NCI-H2029 (cell line): ENCODE measurements around the gene TAF8.
"Not testable (repeated sequence)": the region's sequence is repeated elsewhere in the genome, so short reads cannot be mapped to it uniquely, and the experiment has no call there.

Experiments used
- DNase-seq: peaks from one replicate; lab custom pipeline; 2025; lab: John Stamatoyannopoulos, UW

TAF8 gene, protein sequence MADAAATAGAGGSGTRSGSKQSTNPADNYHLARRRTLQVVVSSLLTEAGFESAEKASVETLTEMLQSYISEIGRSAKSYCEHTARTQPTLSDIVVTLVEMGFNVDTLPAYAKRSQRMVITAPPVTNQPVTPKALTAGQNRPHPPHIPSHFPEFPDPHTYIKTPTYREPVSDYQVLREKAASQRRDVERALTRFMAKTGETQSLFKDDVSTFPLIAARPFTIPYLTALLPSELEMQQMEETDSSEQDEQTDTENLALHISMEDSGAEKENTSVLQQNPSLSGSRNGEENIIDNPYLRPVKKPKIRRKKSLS

DNA sequence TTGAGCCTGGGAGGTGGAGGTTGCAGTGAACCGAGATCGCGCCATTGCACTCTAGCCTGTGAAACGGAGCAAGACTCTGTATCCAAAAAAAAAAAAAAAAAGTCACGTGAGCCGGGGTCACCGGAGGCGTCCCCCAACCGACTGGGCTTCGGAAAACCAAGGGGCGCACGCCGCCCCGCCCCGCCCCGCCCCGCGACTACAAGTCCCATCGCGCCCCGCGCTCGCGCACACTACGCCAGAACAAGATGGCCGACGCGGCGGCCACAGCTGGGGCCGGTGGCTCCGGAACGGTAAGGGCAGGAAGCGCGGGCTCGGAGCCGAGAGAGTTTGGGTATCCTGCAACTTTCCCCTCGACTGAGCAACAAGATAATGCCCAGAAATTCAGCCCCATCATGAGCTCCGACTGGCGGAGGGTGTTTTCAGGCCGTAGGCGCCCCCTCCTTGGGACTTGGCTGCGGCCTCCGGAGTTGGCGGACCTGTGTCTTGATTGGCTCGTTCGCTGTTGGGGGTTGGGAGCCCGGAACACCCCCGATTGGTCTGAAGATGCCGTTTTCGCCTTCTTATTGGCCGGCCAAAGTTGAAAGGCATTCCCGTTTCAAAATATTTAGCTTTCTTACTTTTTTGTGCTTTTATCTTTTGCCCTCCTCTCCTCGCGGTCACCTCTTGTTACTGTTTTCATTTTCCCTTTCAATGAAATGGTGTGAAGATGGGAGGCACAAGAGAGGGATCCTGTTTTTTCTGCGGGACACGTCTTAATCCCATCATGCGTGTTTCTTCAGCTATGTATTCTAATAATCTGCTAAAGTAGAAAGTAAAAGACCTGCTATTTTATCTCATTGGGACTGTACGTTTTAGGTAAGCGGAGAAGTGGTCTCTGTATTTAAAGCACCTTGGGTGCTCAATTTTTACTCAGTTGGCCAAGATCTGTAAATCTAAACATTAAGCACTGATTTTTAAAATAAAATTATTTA is at the start of gene TAF8:
TAF8 (plus strand) TSS at position 228 of the 971 bp plus-strand sequence; CDS start at position 246, 18 bp downstream.
- DNase-seq: peak; percentile 85

DNA sequence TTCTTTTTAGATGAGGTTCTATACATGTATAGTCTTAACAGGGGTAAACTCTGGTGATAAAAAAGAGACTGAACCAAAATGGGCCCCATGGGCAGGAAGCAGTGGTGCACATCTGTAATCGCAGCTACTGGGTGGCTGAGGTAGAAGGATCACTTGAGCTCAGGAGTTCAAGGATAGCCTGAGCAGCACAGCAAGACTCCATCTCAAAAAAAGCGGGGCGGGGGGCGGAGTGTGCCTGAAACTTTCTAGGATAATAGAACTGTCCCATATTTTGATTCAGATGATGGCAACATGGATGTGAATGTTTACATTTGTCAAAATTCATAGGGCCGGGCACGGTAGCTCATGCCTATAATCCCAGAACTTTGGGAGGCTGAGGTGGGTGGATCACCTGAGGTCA is 48.8 kb upstream of the TAF8 start:
- no peak for DNase-seq

DNA sequence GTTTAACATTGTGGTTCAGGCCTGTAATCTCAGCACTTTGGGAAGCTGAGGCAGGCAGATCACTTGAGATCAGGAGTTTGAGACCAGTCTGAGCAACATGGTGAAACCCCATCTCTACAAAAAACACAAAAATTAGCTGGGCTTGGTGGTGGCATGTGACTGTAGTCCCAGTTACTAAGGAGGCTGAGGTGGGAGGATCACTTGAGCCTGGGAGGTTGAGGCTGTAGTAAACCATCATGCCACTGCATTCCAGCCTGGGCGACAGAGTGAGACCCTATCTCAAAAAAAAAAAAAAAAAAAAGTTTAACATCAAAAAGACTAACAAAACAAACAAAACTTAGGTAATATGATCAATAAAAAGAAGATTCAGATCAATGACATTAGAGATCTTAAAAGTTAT is 46.7 kb upstream of the TAF8 start:
- DNase-seq: not testable (repeated sequence)

DNA sequence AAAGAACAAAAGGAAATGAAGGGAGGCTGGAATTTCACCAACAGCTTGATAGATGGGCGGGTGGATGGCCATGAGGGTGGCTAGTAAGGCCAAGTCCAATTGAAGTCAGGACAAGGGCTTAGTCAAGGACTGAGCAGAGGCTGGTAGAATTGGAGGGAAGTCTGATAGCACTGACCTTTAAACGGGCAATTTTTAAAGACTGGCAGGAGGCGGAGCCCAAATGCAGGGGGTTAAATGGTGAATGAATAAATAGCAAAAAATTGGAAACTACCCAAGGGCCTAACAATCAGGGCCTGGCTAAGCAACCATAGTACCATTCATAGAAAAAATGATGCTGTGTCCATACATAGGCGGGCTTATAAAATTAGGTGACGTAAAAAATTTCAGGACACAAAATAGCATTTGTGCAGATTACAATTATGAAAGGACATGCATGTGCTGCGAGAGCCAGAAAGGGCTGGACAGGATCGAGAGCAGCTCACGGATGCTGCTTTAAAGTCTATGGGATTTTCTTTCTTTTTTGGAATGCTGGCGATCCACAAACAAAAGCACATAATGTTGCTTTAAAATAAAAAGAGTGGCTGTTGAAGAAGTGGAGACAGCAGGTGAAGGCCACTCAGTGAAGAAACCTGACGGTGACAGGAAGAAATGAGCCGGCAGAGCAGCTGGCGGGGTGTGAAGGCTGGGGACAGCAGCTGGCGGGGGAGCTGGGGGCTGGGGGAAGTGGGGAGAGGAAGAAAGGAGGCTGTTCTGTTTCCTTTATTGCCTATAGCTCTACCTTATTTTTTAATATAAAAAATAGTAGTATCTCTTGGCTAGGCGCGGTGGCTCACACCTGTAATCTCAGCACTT is 42.8 kb upstream of the TAF8 start:
- no peak for DNase-seq

DNA sequence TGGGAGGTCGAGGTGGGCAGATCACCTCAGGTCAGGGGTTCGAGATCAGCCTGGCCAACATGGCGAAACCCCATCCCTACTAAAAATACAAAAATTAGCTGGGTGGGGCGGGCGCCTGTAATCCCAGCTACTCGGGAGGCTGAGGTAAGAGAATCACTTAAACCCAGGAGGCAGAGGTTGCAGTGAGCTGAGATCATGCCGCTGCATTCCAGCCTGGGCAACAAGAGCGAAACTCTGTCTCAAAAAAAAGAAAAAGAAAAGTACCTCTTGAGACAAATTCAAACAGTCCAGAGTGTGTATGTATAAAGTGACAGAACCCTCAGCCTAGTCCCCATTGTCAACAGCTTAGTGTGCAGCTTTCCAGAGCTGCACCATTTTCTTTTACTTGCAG is 42.2 kb upstream of the TAF8 start:
- DNase-seq: not testable (repeated sequence)

DNA sequence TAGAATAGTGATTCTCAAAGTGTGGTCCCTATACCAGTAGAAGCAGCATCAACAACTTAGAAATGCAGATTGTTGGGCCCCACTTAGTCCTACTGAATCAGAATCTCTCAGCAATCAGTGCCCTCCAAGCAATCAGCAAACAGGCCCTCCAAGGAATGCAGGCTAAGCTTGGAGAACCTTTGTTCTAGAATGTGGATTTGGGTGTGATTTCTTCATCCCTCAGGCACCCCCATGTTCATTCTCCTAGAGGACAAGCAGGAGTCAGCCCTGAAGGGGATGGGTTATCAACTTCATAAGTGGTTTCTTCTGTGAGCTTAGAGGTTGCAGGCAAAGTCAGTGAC is 40.5 kb upstream of the TAF8 start:
- DNase-seq: no peak

DNA sequence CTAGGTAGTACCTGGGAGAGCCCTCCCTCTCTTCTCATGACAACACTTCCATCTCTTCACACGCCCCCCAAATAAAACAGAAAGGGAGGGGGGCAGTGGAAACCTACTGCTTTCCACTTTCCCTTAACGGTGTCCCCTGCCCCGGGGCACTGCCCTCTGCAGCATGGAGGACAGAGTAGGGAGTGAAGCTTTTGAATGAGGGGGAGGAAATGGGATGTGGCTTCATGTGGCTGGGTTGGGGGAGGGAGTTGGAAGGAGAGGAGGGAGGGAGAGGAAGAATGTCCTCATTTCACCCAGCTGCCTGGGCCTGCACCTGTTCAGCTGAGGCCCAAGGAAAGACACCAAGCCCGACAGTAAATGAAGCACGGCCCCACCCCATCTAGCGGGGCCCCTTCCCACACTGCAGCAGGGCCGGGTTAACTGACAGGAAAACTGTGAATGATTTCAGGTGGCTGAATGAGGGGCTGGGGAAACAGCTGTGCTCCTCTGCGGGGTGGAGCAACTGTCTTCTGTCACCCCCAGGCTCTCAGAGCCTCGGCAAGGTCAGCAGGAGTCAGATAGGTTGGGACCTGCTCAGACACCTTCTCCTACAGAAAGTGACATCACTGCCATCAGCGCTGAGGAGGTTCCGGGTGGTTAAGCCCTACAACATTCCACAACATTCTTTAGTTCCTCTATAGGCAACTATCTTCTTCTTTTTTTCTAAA is 40.0 kb upstream of the TAF8 start:
- peak; percentile 57 for DNase-seq

DNA sequence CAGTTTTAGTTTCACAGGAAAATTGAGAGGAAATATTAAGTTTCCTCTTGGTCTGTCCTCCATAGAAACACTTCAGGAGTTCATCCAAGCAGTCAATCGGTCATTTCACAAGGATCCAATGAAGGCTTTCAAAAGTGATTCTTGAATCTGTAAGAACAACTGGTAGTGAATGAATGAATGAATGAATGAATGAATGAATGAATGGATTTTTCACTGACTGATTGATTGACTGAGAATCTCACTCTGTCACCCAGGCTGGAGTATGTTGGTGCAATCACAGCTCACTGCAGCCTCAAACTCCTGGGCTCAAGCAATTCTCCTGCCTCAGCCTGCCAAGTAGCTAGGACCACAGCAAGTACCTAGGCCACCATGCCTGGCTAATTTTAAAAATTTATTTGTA is 39.4 kb upstream of the TAF8 start:
- DNase-seq: no peak

DNA sequence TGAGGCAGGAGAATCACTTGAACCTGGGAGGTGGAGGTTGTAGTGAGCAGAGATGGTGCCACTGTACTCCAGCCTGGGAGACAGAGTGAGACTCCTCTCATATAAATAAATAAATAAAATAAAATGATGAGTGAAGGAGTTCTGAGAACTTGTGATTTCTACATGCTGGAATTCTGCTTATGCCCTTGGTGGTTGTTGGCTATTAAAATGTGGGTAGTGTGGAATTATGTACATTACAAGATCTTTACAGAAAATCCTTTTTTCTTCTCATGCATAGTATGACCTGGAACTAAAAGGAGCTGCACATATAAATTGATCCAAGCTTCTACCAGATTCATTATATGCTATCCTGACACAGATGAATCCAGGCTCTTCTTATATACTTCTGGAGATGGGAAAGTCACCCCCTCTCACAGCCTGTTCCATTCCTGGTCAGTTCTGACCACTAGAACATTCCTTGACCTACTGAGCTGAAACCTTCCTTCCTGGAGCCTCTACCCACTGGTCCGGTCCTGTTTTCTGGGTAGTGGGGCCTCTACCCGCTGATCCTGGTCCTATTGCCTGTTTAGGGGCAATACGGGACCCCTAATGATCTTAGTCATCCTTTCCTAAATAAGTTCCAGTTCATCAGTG is 37.7 kb upstream of the TAF8 start:
- DNase-seq: no peak

DNA sequence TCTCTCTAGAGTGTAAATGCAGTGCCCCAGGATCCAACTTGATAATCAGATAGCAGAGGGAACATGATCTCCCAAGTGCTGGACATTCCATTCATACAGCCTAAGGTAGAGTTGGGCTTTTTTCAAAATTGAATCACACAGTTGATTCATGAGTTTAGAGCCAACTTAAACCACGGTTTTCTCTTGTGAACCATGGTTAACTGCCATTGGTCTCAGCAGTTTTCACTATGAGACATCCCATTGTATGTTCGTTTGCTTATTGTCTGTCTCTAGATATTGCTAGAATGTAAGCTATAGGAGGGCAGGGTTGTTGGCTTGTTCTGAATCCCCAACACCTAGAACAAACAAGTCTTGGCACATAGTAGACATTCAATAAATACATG is 37.2 kb upstream of the TAF8 start:
- DNase-seq: no peak

DNA sequence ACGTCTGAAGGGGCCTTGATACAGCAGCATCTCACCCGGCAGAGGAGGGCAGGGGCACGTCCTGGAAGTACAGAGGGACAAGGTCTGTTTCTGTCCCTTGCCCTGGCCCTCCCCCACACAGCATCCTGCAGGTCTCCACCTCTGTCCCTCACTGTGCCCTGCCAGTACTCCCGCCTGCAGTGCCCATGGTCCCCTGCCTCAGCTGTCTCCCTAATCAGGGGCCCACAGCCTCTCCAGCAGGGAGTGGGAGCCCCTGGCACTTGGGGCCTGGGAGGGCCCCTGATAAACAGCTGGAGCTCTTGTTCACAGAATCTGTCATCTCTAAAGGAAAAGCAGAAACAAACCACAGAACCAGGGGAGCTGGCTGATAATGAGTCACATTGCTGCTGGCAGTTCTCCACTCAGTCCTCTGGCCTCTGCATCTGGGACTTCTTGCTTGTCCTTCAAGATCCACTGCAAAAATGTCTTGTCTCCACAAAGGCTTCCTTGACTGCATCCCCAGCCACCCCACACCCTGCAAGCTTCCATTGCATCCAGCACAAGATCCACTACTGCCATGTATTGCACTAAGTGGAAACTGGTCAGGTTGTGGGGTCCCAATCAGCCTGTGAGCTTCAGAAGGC is 33.2 kb upstream of the TAF8 start:
- no peak for DNase-seq

DNA sequence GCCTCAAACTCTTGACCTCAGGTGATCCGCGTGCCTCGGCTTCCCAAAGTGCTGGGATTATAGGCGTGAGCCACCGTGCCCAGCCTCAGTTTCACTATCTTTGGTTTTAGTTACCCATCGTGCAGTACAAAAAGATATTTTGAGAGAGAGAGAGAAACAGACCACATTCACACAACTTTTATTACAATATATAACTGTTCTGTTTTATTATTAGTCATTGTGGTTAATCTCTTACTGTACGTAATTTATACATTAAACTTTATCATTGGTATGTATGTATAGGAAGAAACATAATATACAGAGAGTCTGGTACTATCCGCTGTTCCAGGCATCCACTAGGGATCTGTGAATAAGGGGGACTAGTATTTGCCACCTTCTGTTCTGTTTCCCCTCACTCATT is 29.4 kb upstream of the TAF8 start:
- no peak for DNase-seq

DNA sequence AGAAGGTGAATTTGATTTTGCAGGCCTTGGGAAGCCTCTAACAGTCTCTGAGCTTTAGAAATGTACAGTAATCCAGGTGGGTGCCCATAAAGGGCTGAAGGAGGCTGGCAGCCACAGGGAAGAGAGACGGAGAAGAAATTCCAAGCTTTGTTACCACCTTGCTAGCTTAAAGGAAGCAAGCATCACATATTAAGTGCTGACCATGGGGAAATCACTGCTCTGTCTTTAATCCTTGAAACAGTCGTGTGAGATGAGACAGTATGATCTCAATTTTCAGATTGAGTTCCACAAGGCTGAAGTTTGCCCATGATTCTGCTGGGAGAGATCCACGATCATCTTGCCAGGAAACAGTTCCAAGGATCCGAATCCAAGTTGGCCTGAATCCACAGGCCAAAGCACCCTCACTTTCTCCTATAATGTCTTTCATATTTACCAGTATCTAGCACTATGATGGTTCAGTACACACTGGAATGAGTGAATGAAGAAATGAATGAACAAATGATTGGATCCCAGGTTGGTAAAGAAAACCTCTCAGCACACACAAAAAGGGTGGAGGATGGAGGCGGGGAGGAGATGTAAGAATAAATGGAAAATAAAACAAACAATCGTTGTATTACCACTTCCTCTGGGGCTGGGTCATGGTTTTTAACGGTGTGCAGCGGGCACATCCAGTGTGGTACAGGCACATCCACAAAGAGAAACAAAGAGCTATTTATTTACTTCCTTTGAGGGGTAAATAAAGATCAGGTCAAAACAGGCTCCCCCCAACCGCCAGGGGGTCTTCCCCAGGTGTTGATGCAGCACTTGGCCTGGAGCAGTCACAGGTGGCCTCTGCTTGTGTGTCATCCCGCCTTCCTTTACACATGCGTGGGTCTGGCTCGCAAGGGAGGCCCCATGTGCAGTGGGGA is 28.2 kb upstream of the TAF8 start:
- no peak for DNase-seq

DNA sequence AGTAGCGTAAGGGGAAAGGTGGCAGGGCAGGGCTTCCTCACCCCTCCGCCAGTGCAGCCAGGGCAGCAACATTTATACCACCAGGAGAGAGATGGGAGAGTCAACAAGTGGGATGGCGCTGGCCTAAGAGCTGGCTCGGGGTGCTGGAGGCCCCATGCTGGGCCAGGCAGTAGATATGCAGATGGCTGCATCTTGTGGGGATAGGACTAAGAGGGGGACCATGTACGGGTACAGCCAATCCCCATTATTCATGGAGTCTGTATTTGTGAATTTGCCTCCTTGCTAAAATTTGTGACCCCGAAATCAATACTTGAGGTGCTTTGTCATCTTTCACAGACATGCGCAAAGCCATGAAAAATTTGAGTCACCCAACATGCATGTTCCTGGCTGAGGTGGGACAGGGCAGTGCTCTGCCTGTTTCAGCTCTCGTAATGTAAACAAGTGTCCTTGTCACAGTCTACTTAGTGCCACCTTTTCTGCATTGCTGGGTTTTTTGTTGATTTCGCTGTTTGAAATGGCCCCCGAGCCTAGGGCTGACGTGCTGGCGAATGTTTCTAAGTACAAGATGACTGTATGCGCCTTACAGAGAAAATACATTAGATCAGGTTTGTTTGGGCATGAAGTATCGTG is 27.5 kb upstream of the TAF8 start:
- DNase-seq: no peak

DNA sequence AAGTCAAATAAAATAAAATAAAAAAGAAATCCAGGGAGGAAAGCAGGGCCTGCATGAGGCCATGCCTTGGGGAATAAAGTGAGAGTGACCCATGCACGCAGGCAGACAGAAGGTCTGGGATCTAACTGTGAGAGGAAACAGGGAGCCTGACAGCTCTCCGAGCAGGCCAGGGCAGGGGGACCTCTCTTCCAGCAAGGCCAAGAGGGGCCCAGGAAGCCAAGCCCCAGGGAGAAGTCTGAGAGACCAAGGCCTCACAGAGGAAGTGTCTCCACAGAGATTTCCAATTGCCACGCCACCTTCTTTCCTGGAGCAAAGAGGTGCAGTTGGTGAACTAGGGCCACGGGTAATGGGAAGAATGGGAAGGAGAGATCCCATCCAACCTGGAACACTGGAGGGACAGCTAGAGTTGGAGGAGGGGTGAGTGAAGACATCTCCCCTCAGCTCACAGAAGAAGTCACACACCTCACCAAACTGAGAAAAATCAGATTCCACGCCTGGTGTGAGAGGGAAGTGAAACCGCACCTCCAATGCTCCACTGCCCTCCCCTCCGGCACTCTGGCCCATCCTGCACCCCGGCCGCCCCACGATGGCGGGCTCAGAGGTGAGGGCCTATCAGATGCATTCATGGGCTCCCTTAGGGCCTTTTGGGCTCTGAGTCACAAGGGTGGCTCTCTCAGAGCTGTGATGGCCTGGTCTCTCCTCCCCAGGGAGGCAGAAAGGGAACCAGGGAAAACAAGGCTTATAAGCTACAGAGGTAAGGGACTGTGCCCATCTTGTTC is 25.1 kb upstream of the TAF8 start:
- no peak for DNase-seq

DNA sequence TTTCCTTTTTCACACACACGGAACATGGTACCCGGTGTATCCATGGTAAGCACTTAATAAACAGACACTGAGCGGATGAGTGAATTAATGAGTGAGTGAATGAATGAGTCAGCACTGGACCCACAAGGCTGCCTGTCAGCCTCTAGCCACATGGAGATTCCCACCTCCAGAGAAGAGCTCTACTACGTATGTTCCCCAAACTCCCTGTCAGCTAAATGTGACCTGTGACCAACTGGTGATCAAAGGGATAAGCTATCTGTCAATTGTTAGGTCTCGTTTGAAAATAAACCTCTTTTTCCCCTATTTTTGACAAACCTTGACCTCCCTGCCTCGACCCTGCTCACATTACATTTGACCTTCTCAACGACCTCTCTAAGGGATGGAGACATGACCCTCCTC is 24.5 kb upstream of the TAF8 start:
- no peak for DNase-seq

DNA sequence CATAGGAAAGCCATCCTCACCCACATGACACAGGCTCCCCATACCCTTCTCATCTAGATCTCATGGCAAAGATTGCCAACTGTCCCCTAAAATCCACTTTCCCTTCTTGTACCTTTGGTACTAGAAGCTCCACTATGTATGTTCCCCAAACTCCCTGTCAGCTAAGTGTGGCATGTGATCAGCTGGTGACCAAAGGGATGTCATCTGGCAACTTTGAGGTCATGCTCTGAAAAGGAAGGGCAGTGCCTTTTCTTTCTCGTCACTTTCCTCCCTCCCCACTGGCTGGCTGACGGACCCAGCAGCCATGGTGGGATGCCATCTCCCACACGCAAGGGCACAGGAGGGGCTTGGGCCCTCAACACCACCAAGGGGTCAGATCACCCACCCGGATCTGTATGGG is 23.8 kb upstream of the TAF8 start:
- DNase-seq: no peak

DNA sequence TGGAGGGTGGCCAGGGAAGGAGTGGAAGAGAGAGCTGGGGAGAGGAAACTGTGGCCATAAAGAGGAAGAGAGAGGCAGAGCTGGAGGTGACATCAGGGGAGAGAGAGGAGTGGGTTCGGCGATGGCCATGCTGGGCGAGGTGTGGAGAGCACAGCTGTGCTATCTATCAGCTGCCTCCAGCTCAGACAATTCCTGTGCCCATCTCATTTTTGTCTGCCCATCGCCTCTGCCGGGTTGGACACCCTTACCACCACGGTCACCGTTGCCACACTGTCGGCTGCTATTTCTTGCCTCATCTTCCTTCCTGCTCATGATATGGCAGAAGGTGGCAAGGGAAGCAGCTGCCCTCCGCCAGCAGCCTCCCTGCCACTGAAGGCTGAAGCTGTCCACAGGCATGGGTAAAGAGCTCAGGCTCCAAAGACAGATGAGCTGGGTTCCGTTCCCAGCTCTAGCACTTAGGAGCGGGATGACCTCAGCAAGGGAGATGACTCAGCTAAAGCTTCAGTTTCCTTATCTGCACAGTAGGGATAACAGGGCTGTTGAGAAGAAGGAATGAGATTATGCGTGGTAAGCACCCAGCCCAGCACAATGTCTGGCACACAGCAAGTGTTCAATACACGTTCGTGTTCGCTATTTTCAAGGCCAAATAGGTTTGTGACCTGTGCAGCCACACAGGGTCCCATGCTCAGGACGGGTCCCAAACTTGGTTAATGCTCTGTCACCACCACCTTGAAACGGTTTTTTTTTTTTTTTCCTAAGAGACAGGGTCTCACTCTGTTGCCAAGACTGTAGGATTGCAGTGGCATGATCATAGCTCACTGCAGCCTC is 21.9 kb upstream of the TAF8 start:
- no peak for DNase-seq
